H1 (cell line): Measurements from ENCODE around the gene PTPRE. TPM values are rescaled to one million over a fixed set of nuclear protein-coding genes. Genes with fewer than 3 reads are reported as not detected.

ENCODE experiments used
- POU5F1 ChIP-seq: IDR thresholded peaks from 2 replicates; pipeline ENCODE4 v1.6.1; 2011; ENCODE audit warnings: low read depth, mild to moderate bottlenecking, low read length, moderate library complexity
- SP4 ChIP-seq: IDR thresholded peaks from 2 replicates; pipeline ENCODE4 v1.6.1; 2012; ENCODE audit warnings: low read length, inconsistent platforms
- polyA plus RNA-seq, 7 experiments: library from polyadenylated mRNA; depleted of rRNA in 3 of 7; stranded (reverse) in 5 of 7; unstranded in 2 of 7; fragments of >200 nt in 5 of 7; fragments of 200-250 nt in 2 of 7; gene quantifications; 1 replicate in 5 of 7; 2 replicates in 1 of 7; 4 replicates in 1 of 7; pipeline versions ENCODE4 v1.2.1 to v1.2.3, GENCODE V29; 2011 to 2013; ENCODE audit warnings: missing spikeins in 2 of 7, mixed read lengths in 2 of 7
- total RNA-seq: library from RNA; stranded (reverse); fragmentation: NEBNext Ultra II Directional; extraction: Animal tissue kit (Norgen Biotek cat#: 25700); gene quantifications from 2 replicates; pipeline ENCODE4 v1.2.1, GENCODE V29; 2021

Gene PTPRE
- total and polyA plus RNA-seq, 2 of the 8 experiments (the other 6 are each of a cell fraction or from before 2014, with no cell fraction given): 0.33 to 0.54 TPM

GRCh38 chr10:127991543-127992255 lies 84.8 kb downstream of the PTPRE start (continued):
- no peak for TF ChIP-seq POU5F1
- no peak for TF ChIP-seq SP4
